GM06990 (cell line): ENCODE measurements around the gene STEAP1B.

Experiments
- DNase-seq: peaks from one replicate; pipeline ENCODE4 v3.0.0-alpha.2; 2011; ENCODE audit not compliant: insufficient read length; ENCODE audit errors: extremely low read depth
- H3K27me3 ChIP-seq: replicated peaks from 2 replicates; pipeline ENCODE4 v1.6.0; 2011; ENCODE audit warnings: low read length; ENCODE audit not compliant: control insufficient read depth, insufficient read depth
- H3K36me3 ChIP-seq: 2 replicates; pipeline ENCODE4 v1.5.1; 2011; ENCODE audit warnings: low read length; ENCODE audit not compliant: control insufficient read depth, insufficient read depth
- H3K4me3 ChIP-seq: replicated peaks from 2 replicates; pipeline ENCODE4 v1.5.1; 2011; ENCODE audit warnings: low read depth, mild to moderate bottlenecking, control low read depth, low read length
- CTCF ChIP-seq: IDR thresholded peaks from 2 replicates; pipeline ENCODE4 v1.5.1; 2011; ENCODE audit warnings: low read length, control low read depth, mild to moderate bottlenecking, inconsistent platforms; ENCODE audit not compliant: insufficient read depth, poor library complexity, severe bottlenecking

The STEAP1B gene

GRCh38 chr7:22378199-22378980, 121.6 kb downstream of the STEAP1B start:
- H3K4me3 ChIP-seq: no peak overlapping the region
- no peak for DNase-seq
- no peak for TF ChIP-seq CTCF

GRCh38 chr7:22377703-22378102, 122.3 kb downstream of the STEAP1B start:
- Histone ChIP-seq H3K4me3 (no peak overlapping the region), H3K27me3 (no peaks in the 10 kb centered on the region), H3K36me3 (no peaks in the 10 kb centered on the region)
- TF ChIP-seq CTCF: no peak
- DNase-seq: no peak

More at GRCh38 chr7:22378199-22378980, 121.6 kb downstream of the STEAP1B start:
- Histone ChIP-seq H3K36me3 (no peaks in the 10 kb centered on the region), H3K27me3 (no peaks in the 10 kb centered on the region)

DNA sequence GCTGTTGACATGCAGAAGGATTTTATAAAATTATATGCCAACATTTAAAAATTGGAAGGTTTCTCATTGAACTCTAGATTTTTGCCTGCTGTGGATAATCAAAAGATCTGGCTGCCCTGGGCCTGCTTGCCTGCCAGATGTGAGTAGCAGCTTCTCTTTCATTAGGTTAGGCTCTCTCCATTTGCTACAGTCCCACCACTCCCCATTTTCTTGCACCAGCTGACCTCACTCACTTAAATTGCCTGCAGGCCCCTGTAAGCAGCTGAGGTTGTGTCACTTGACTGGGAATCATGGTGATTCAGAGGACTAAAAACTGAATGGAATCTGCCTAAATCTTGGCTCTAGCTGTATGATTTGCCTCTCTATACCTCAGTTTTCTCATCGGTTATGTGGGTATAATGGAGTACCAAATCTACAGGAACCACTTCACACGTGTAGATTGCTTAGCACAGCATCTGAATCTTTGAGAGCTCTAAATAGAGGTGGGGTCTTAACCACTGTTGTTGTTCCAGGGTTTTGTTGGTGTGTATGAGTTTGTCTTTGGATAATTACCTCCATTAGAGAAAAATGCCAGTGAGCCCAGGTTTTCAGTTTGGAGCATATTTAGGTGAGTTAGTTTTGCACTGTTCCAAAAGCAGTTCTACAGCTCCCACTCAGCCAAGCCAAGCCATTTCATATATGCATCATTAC, 124.5 kb downstream of the STEAP1B start:
- H3K27me3 ChIP-seq: no peaks in the 10 kb centered on the region
- H3K36me3 ChIP-seq: no peaks in the 10 kb centered on the region
- DNase-seq: no peak
- H3K4me3 ChIP-seq: no peak overlapping the region
- TF ChIP-seq CTCF: no peak

GRCh38 chr7:22373911-22374310, 126.1 kb downstream of the STEAP1B start:
- no peaks in the 10 kb centered on the region for H3K36me3 ChIP-seq
- H3K27me3 ChIP-seq: no peaks in the 10 kb centered on the region
- no peak overlapping the region for H3K4me3 ChIP-seq
- DNase-seq: no peak
- no peak for TF ChIP-seq CTCF

DNA sequence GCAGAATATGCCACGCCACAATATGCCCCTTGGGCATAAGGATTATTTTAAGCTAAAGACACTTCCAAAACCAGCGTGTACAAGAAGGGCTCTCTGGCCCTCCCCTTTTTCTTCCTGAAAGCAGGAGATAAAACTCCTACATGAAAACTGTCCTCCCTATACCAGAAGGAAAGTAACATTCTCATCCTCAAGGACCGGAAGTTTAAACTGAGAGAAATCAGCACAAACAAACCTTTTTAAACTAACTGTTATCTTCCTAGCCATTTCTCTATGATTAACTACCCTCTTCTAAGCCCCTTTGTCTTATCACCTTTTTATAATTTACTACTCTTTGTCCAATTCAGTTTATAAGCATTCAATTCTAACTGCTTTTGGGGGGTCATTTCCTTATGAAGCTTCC, 126.6 kb downstream of the STEAP1B start:
- Histone ChIP-seq H3K27me3 (no peaks in the 10 kb centered on the region), H3K36me3 (no peaks in the 10 kb centered on the region), H3K4me3 (no peak overlapping the region)
- no peak for TF ChIP-seq CTCF
- no peak for DNase-seq

- Histone ChIP-seq H3K27me3 (no peaks in the 10 kb centered on the region), H3K4me3 (no peak overlapping the region), H3K36me3 (no peaks in the 10 kb centered on the region)
- no peak for TF ChIP-seq CTCF
- DNase-seq: no peak
Observed at GRCh38 chr7:22372863-22373262, 127.1 kb downstream of the STEAP1B start.
